ENCODE data around the gene RETREG3. TPM values are rescaled to one million over a fixed set of nuclear protein-coding genes. Genes with fewer than 3 reads are reported as not detected.

Gene RETREG3
- polyA plus RNA-seq, 1 of the 3 experiments (the other 2 are of a cell fraction), result 13.3 TPM

DNA sequence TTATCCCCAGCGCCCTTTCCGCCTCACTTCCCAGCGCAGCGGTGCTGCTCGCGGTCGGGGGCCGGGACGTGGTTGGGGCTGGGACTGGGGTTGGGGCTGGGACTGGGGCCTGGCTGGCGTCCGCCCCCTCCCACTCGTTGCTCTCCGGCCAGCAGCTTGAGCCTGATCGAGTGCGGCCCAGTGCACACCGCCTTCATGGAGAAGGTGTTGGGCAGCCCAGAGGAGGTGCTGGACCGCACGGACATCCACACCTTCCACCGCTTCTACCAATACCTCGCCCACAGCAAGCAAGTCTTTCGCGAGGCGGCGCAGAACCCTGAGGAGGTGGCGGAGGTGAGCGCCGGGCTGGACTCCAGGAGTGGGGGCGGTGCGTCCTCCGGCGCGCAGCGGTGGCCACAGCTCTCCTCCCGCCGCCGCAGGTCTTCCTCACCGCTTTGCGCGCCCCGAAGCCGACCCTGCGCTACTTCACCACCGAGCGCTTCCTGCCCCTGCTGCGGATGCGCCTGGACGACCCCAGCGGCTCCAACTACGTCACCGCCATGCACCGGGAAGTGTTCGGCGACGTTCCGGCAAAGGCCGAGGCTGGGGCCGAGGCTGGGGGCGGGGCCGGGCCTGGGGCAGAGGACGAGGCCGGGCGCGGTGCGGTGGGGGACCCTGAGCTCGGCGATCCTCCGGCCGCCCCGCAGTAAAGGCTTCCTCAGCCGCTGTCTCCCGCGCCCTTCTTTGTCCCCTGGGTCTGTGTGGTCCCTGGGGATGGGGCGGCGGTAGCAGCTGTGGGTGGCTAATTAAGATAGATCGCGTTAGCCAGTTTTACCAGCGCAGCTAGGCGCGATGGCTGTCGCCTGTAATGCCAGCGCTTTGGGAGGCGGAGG, 54.7 kb downstream of the RETREG3 start (continued):
- no peak for TF ChIP-seq GATA2 (CRISPR knock-in tag; IDR thresholded peaks at IDR 0.05)
- TF ChIP-seq SMC3 (IDR thresholded peaks at IDR 0.05; ENCODE audit: low read depth, low read length), result no peak
- TF ChIP-seq, protein P1, sequence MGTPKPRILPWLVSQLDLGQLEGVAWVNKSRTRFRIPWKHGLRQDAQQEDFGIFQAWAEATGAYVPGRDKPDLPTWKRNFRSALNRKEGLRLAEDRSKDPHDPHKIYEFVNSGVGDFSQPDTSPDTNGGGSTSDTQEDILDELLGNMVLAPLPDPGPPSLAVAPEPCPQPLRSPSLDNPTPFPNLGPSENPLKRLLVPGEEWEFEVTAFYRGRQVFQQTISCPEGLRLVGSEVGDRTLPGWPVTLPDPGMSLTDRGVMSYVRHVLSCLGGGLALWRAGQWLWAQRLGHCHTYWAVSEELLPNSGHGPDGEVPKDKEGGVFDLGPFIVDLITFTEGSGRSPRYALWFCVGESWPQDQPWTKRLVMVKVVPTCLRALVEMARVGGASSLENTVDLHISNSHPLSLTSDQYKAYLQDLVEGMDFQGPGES (IDR thresholded peaks at IDR 0.05; ENCODE audit: low read depth, low read length), result no peak
- no peak for TF ChIP-seq RCOR1 (IDR thresholded peaks at IDR 0.05; ENCODE audit: low read length)
- no peak for TF ChIP-seq FOXM1 (IDR thresholded peaks at IDR 0.05; ENCODE audit: low read depth)
- TF ChIP-seq, protein P2, sequence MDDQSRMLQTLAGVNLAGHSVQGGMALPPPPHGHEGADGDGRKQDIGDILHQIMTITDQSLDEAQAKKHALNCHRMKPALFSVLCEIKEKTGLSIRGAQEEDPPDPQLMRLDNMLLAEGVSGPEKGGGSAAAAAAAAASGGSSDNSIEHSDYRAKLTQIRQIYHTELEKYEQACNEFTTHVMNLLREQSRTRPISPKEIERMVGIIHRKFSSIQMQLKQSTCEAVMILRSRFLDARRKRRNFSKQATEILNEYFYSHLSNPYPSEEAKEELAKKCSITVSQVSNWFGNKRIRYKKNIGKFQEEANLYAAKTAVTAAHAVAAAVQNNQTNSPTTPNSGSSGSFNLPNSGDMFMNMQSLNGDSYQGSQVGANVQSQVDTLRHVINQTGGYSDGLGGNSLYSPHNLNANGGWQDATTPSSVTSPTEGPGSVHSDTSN (IDR thresholded peaks at IDR 0.05), result no peak; the same call in 1 of the 2 replicates
- peak; percentile 89 for TF ChIP-seq GABPA (IDR thresholded peaks at IDR 0.05; ENCODE audit: low read depth)
- no peak; the same call in 1 of the 2 replicates for TF ChIP-seq TCF12 (IDR thresholded peaks at IDR 0.05)
- no peak; the same call in 1 of the 2 replicates for TF ChIP-seq NFIC (IDR thresholded peaks at IDR 0.05; ENCODE audit: borderline replicate concordance)
- peak; percentile 33 for TF ChIP-seq TAF1 (IDR thresholded peaks at IDR 0.05; ENCODE audit: borderline replicate concordance, low read depth, low read length)
- TF ChIP-seq, protein P3, sequence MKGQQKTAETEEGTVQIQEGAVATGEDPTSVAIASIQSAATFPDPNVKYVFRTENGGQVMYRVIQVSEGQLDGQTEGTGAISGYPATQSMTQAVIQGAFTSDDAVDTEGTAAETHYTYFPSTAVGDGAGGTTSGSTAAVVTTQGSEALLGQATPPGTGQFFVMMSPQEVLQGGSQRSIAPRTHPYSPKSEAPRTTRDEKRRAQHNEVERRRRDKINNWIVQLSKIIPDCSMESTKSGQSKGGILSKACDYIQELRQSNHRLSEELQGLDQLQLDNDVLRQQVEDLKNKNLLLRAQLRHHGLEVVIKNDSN (IDR thresholded peaks at IDR 0.05; ENCODE audit: borderline replicate concordance, low read depth), result no peak
- TF ChIP-seq MEF2A (IDR thresholded peaks at IDR 0.05; ENCODE audit: borderline replicate concordance, low read depth), result no peak
- peak; percentile 84 for TF ChIP-seq ELF1 (IDR thresholded peaks at IDR 0.05)
- no peak for TF ChIP-seq FOSL2 (IDR thresholded peaks at IDR 0.05; ENCODE audit: borderline replicate concordance, low read depth)
- TF ChIP-seq, protein P4, sequence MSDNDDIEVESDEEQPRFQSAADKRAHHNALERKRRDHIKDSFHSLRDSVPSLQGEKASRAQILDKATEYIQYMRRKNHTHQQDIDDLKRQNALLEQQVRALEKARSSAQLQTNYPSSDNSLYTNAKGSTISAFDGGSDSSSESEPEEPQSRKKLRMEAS (IDR thresholded peaks at IDR 0.05; ENCODE audit: low read depth), result peak; percentile 90
- TF ChIP-seq RXRA (IDR thresholded peaks at IDR 0.05; ENCODE audit: borderline replicate concordance, low read depth), result no peak
- TF ChIP-seq YY1 (IDR thresholded peaks at IDR 0.05; ENCODE audit: low read depth), result peak; percentile 62
- TF ChIP-seq RFX5 (IDR thresholded peaks at IDR 0.05; ENCODE audit: low read length), result no peak
- TF ChIP-seq RAD21 (IDR thresholded peaks at IDR 0.05; ENCODE audit: low read length), result no peak
